HG03139 (cell line): ENCODE measurements around the gene SLC6A3.
A peak's percentile ranks its signal among the peaks of the same experiment; 100 is the strongest.

Experiments
- ATAC-seq: cut with Tn5 transposase; IDR thresholded peaks from one replicate; pipeline ENCODE4 v1.9.1; 2021; ENCODE audit not compliant: unreplicated experiment

SLC6A3 gene

GRCh38 chr5:1390861-1391600, 54.2 kb downstream of the SLC6A3 start:
- no peak for ATAC-seq

- ATAC-seq = no peak
These were observed 54.9 kb downstream of the SLC6A3 start for GRCh38 chr5:1390333-1390732.

- ATAC-seq = no peak
These were observed 56.8 kb downstream of the SLC6A3 start for GRCh38 chr5:1388383-1388967.

- no peak for ATAC-seq
These were observed 57.4 kb downstream of the SLC6A3 start for GRCh38 chr5:1387876-1388275.

GRCh38 chr5:1387059-1387755, 58.0 kb downstream of the SLC6A3 start:
- ATAC-seq = no peak

- ATAC-seq = peak; percentile 43
These were observed 58.9 kb downstream of the SLC6A3 start for GRCh38 chr5:1386274-1386717.

- ATAC-seq = peak; percentile 79
These were observed 59.6 kb downstream of the SLC6A3 start for GRCh38 chr5:1385395-1386273.

GRCh38 chr5:1384521-1384920, 60.7 kb downstream of the SLC6A3 start:
- ATAC-seq = no peak

GRCh38 chr5:1383886-1384401, 61.3 kb downstream of the SLC6A3 start:
- ATAC-seq = no peak

GRCh38 chr5:1383344-1383743, 61.9 kb downstream of the SLC6A3 start:
- no peak for ATAC-seq

GRCh38 chr5:1382248-1382700, 63.0 kb downstream of the SLC6A3 start:
- no peak for ATAC-seq

GRCh38 chr5:1381370-1382247, 63.6 kb downstream of the SLC6A3 start:
- ATAC-seq = no peak

- no peak for ATAC-seq
These were observed 64.3 kb downstream of the SLC6A3 start for GRCh38 chr5:1380910-1381309.

- ATAC-seq = peak; percentile 53
These were observed 65.0 kb downstream of the SLC6A3 start for GRCh38 chr5:1380011-1380817.

GRCh38 chr5:1378866-1379659, 66.2 kb downstream of the SLC6A3 start:
- ATAC-seq = no peak

GRCh38 chr5:1378096-1378495, 67.1 kb downstream of the SLC6A3 start:
- no peak for ATAC-seq

GRCh38 chr5:1376981-1377380, 68.3 kb downstream of the SLC6A3 start:
- ATAC-seq = no peak
